IMR-90 (cell line): ENCODE measurements around the gene PCDH1. TPM values are rescaled to one million over a fixed set of nuclear protein-coding genes. Genes with fewer than 3 reads are reported as not detected.

Source experiments
- ATAC-seq: fragments of 200-7000 bp; cut with Tn5 transposase; 2 replicates; pipeline ENCODE4 v1.9.1; 2020; ENCODE audit warnings: low read depth, mild to moderate bottlenecking, moderate library complexity
- BruUV-seq: library from RNA; stranded (reverse); fragments of 400-500 nt; replicated peaks from 2 replicates; lab custom pipeline; 2021; lab: Mats Ljungman, UMichigan
- CTCF ChIA-PET: fragments of 300-600 bp; formaldehyde crosslinking; extraction: SDS; loops from one replicate; lab custom pipeline; 2021; ENCODE audit warnings: antibody characterized with exemption; lab: Yijun Ruan, JAX
- POLR2A ChIA-PET: fragments of 300-600 bp; sonication (Branson Sonifier 250); formaldehyde crosslinking; loops from one replicate; lab custom pipeline; 2022; ENCODE audit warnings: antibody characterized with exemption; ENCODE audit not compliant: unreplicated experiment; lab: Charles Lee
- DNase-seq: peaks from one replicate; pipeline ENCODE4 v3.0.0; 2013
- H2AFZ ChIP-seq: replicated peaks from 2 replicates; pipeline ENCODE3; 2013; ENCODE audit warnings: low read length, mild to moderate bottlenecking; ENCODE audit not compliant: poor library complexity
- H2AK5ac ChIP-seq: 2 replicates; pipeline ENCODE4 v1.6.1; 2013; ENCODE audit warnings: low read depth, low read length, inconsistent platforms
- H2AK9ac ChIP-seq: replicated peaks from 2 replicates; pipeline ENCODE3; 2013; ENCODE audit warnings: mild to moderate bottlenecking, low read depth, low read length, moderate library complexity; ENCODE audit not compliant: poor library complexity
- H2BK120ac ChIP-seq: 2 replicates; pipeline ENCODE4 v1.6.1; 2013; ENCODE audit warnings: low read depth, low read length, inconsistent platforms
- H2BK15ac ChIP-seq: 3 replicates; pipeline ENCODE4 v1.6.1; 2013; ENCODE audit warnings: low read depth, low read length, inconsistent platforms
- H2BK20ac ChIP-seq: 2 replicates; pipeline ENCODE4 v1.6.1; 2013; ENCODE audit warnings: low read depth, mild to moderate bottlenecking, inconsistent platforms, low read length, moderate library complexity
- H2BK5ac ChIP-seq: 2 replicates; pipeline ENCODE4 v1.6.1; 2013; ENCODE audit warnings: mild to moderate bottlenecking, low read depth, low read length, inconsistent platforms; ENCODE audit not compliant: poor library complexity, severe bottlenecking
- H3K14ac ChIP-seq: replicated peaks from 2 replicates; pipeline ENCODE4 v1.6.1; 2013; ENCODE audit warnings: low read depth, low read length, inconsistent platforms
- H3K18ac ChIP-seq: 2 replicates; pipeline ENCODE4 v1.6.1; 2013; ENCODE audit warnings: low read depth, low read length, control low read depth
- H3K23ac ChIP-seq: 2 replicates; pipeline ENCODE4 v1.6.1; 2013; ENCODE audit warnings: low read depth, low read length, inconsistent platforms
- H3K27ac ChIP-seq: 2 replicates; pipeline ENCODE4 v1.5.1; 2013; ENCODE audit warnings: mild to moderate bottlenecking, control low read depth, low read length; ENCODE audit not compliant: insufficient read depth
- H3K27me3 ChIP-seq: 2 replicates; pipeline ENCODE4 v1.6.1; 2013; ENCODE audit warnings: low read length; ENCODE audit not compliant: control insufficient read depth, insufficient read depth
- H3K36me3 ChIP-seq: 2 replicates; pipeline ENCODE4 v1.6.1; 2013; ENCODE audit warnings: low read length, mixed read lengths; ENCODE audit not compliant: control insufficient read depth, insufficient read depth
- H3K4ac ChIP-seq: 2 replicates; pipeline ENCODE4 v1.6.1; 2013; ENCODE audit warnings: low read depth, low read length, inconsistent platforms
- H3K4me1 ChIP-seq: 2 replicates; pipeline ENCODE4 v1.6.1; 2013; ENCODE audit warnings: low read length, mixed read lengths; ENCODE audit not compliant: control insufficient read depth, insufficient read depth
- H3K4me2 ChIP-seq: 2 replicates; pipeline ENCODE4 v1.6.1; 2013; ENCODE audit warnings: low read depth, mild to moderate bottlenecking, control low read depth, low read length, moderate library complexity
- H3K4me3 ChIP-seq: 2 replicates; pipeline ENCODE4 v1.5.1; 2013; ENCODE audit warnings: low read depth, mild to moderate bottlenecking, control low read depth, low read length, moderate library complexity; ENCODE audit not compliant: insufficient read depth
- H3K56ac ChIP-seq: 2 replicates; pipeline ENCODE4 v1.6.1; 2013; ENCODE audit warnings: low read length, inconsistent platforms; ENCODE audit not compliant: insufficient read depth; ENCODE audit errors: extremely low read depth
- H3K79me1 ChIP-seq, 2 experiments: 2 replicates each; pipeline ENCODE4 v1.6.1; 2013; ENCODE audit warnings: low read length in 2 of 2, inconsistent platforms in 1 of 2, low read depth in 1 of 2
- H3K9ac ChIP-seq: 2 replicates; pipeline ENCODE4 v1.6.1; 2013; ENCODE audit warnings: low read depth, low read length, control low read depth
- H3K9me1 ChIP-seq: 2 replicates; pipeline ENCODE4 v1.6.1; 2013; ENCODE audit warnings: low read length, inconsistent platforms; ENCODE audit not compliant: insufficient read depth
- H3K9me3 ChIP-seq: 2 replicates; pipeline ENCODE4 v1.6.1; 2013; ENCODE audit warnings: low read length; ENCODE audit not compliant: control insufficient read depth, insufficient read depth
- H4K20me1 ChIP-seq: 2 replicates; pipeline ENCODE4 v1.6.1; 2013; ENCODE audit warnings: low read length, inconsistent platforms; ENCODE audit not compliant: insufficient read depth
- H4K5ac ChIP-seq: 2 replicates; pipeline ENCODE4 v1.6.1; 2013; ENCODE audit warnings: mild to moderate bottlenecking, low read depth, low read length, control low read depth
- H4K8ac ChIP-seq, 2 experiments: 2 replicates each; pipeline ENCODE4 v1.6.1; 2013; ENCODE audit warnings: low read depth in 2 of 2, low read length in 2 of 2, control low read depth in 1 of 2, inconsistent platforms in 1 of 2
- H4K91ac ChIP-seq: 2 replicates; pipeline ENCODE4 v1.6.1; 2013; ENCODE audit warnings: low read depth, low read length, inconsistent platforms; ENCODE audit not compliant: insufficient read depth
- BHLHE40 ChIP-seq: fragments of 150-350 bp; IDR thresholded peaks from 2 replicates; pipeline ENCODE4 v1.6.1; 2016; ENCODE audit warnings: mild to moderate bottlenecking, low read depth, low read length
- CEBPB ChIP-seq: IDR thresholded peaks from 2 replicates; pipeline ENCODE4 v1.6.1; 2012; ENCODE audit warnings: low read depth, low read length, improper control_type of control experiment
- CHD1 ChIP-seq: IDR thresholded peaks from 2 replicates; pipeline ENCODE4 v1.6.1; 2012; ENCODE audit warnings: low read depth, low read length, improper control_type of control experiment
- ELK1 ChIP-seq: fragments of 150-350 bp; IDR thresholded peaks from 2 replicates; pipeline ENCODE4 v1.6.1; 2016; ENCODE audit warnings: low read depth, mild to moderate bottlenecking, low read length, moderate library complexity, borderline replicate concordance
- FOS ChIP-seq: fragments of 150-350 bp; IDR thresholded peaks from 2 replicates; pipeline ENCODE4 v1.6.1; 2016; ENCODE audit warnings: low read depth, low read length
- MAFK ChIP-seq: IDR thresholded peaks from 2 replicates; pipeline ENCODE4 v1.6.1; 2012; ENCODE audit warnings: low read depth, low read length, improper control_type of control experiment
- MAZ ChIP-seq: IDR thresholded peaks from 2 replicates; pipeline ENCODE4 v1.6.1; 2012; ENCODE audit warnings: low read depth, mild to moderate bottlenecking, low read length, improper control_type of control experiment, moderate library complexity, borderline replicate concordance
- MXI1 ChIP-seq: IDR thresholded peaks from 2 replicates; pipeline ENCODE4 v1.6.1; 2012; ENCODE audit warnings: low read depth, mild to moderate bottlenecking, low read length, moderate library complexity, borderline replicate concordance
- NFE2L2 ChIP-seq: fragments of 150-350 bp; IDR thresholded peaks from 2 replicates; pipeline ENCODE4 v1.6.1; 2016; ENCODE audit warnings: low read depth, mild to moderate bottlenecking, low read length
- POLR2A ChIP-seq: IDR thresholded peaks from 2 replicates; pipeline ENCODE4 v1.6.1; 2012; ENCODE audit warnings: mild to moderate bottlenecking, low read depth, low read length
- RAD21 ChIP-seq: IDR thresholded peaks from 2 replicates; pipeline ENCODE4 v1.6.1; 2012; ENCODE audit warnings: low read length, improper control_type of control experiment
- RCOR1 ChIP-seq: IDR thresholded peaks from 2 replicates; pipeline ENCODE4 v1.6.1; 2012; ENCODE audit warnings: mild to moderate bottlenecking, low read length, improper control_type of control experiment; ENCODE audit not compliant: insufficient replicate concordance
- SMC3 ChIP-seq: fragments of 150-350 bp; IDR thresholded peaks from 2 replicates; pipeline ENCODE4 v1.6.1; 2016; ENCODE audit warnings: low read depth, mild to moderate bottlenecking, antibody characterized with exemption, low read length, moderate library complexity
- WGBS, 2 experiments: methylation state at CpG; one replicate each; pipeline versions ENCODE4 v1.1.5 to v1.1.7; 2013; ENCODE audit warnings: missing lambda C conversion rate in 2 of 2; ENCODE audit not compliant: insufficient read length in 1 of 2; ENCODE audit errors: extremely low coverage in 2 of 2; 5-methylcytosine and 5-hydroxymethylcytosine counted together
- dilution Hi-C: fragments of 300-500 bp; cut with HindIII; formaldehyde crosslinking; loops from one replicate; pipeline ENCODE4 v1.14.3; 2018; ENCODE audit warnings: low sequenced_read_pairs; ENCODE audit not compliant: unreplicated experiment
- in situ Hi-C: fragments of 300-500 bp; cut with MboI; formaldehyde crosslinking; loops from 3 replicates; pipeline ENCODE4 v1.14.3; 2019; ENCODE audit warnings: low sequenced_read_pairs, inconsistent platforms, mixed read lengths
- intact Hi-C: fragments of 100-400 bp; cut with micrococcal nuclease; formaldehyde crosslinking; loops from 2 replicates; pipeline ENCODE4 v1.10.0; 2022
- polyA plus RNA-seq, 3 experiments: library from polyadenylated mRNA; depleted of rRNA; stranded (reverse); fragments of >200 nt; gene quantifications; 2 replicates each; pipeline ENCODE4 v1.2.3, GENCODE V29; 2012; ENCODE audit warnings: low replicate concordance in 1 of 3
- total RNA-seq: library from RNA; depleted of rRNA; stranded (reverse); fragments of >200 nt; gene quantifications from 2 replicates; pipeline ENCODE4 v1.2.3, GENCODE V29; 2012
- TF ChIP-seq, protein P1 (sequence below): conservative IDR thresholded peaks from 2 replicates; pipeline ENCODE4 v1.5.1; 2012; ENCODE audit warnings: mild to moderate bottlenecking, low read depth, low read length, improper control_type of control experiment

The PCDH1 gene
- total and polyA plus RNA-seq, 2 of the 4 experiments (the other 2 are of a cell fraction): 0.74 to 0.90 TPM

DNA sequence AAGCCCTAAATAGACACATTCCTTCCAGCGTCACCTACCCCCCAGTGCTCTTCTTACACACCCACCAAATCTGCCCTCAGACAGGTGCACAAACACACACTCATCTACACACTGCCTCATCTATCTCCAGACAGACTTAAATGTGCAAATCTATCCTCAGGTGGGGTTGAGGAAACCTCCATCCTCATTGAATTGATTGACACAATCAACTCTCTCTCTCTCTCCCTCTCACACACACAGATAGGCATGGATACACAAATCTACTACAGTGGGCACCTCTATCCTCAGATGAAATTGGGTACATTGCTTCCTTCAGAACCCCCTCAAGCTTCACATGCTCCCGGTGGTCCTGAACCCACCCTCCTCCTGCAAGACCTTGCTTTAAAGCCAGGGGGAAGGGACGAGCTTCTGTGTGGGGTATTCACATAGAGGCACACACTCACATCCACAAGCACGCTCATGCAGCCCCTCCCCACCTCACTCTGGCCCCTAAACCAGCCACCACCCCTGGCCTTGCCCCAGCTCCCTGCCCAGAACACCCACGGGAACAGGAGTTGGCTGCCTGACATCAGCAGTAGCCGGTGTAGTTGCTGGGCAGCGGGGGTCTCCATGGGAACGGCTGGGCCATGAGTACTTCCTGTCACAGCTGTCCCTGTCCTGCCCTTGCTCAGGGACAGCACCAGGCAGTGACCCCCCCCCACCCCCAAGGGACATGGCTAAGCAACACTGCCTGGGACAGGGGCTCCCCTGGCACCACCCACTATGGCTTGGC, 22.8 kb downstream of the PCDH1 start:
- H2AFZ ChIP-seq: no peak overlapping the region
- peaks cover 3% of the 10 kb centered on the region; the same call in 1 of the 2 replicates for H3K9me1 ChIP-seq
- H2BK120ac ChIP-seq: no peak overlapping the region
- no peak overlapping the region for H3K23ac ChIP-seq
- ChIA-PET POLR2A (no interaction called here), CTCF (no interaction called here)
- WGBS, 2 experiments: 0% methylated on average over 1 of the region's 8 CpGs; no CpG with 5 or more reads in 1 of the 2 experiments
- H3K18ac ChIP-seq: no peak overlapping the region
- H2BK20ac ChIP-seq: no peak overlapping the region
- no peak overlapping the region for H2BK15ac ChIP-seq
- H3K27me3 ChIP-seq: peaks cover 34% of the 10 kb centered on the region
- intact Hi-C loops: no loop called here
- no TSS peak for BruUV-seq
- H3K9me3 ChIP-seq: no peaks in the 10 kb centered on the region
- in situ Hi-C loops: no loop called here
- H3K14ac ChIP-seq: no peak overlapping the region
- no peak overlapping the region for H2BK5ac ChIP-seq
- H3K4me3 ChIP-seq: no peak overlapping the region
- H3K79me1 ChIP-seq: no peaks in the 10 kb centered on the region
- H4K20me1 ChIP-seq: no peaks in the 10 kb centered on the region
- TF ChIP-seq SMC3: no peak
- TF ChIP-seq POLR2A: no peak
- no peak for TF ChIP-seq NFE2L2
- TF ChIP-seq RCOR1: no peak
- TF ChIP-seq, protein P1, sequence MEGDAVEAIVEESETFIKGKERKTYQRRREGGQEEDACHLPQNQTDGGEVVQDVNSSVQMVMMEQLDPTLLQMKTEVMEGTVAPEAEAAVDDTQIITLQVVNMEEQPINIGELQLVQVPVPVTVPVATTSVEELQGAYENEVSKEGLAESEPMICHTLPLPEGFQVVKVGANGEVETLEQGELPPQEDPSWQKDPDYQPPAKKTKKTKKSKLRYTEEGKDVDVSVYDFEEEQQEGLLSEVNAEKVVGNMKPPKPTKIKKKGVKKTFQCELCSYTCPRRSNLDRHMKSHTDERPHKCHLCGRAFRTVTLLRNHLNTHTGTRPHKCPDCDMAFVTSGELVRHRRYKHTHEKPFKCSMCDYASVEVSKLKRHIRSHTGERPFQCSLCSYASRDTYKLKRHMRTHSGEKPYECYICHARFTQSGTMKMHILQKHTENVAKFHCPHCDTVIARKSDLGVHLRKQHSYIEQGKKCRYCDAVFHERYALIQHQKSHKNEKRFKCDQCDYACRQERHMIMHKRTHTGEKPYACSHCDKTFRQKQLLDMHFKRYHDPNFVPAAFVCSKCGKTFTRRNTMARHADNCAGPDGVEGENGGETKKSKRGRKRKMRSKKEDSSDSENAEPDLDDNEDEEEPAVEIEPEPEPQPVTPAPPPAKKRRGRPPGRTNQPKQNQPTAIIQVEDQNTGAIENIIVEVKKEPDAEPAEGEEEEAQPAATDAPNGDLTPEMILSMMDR: no peak
- TF ChIP-seq MAFK: no peak
- no peak for TF ChIP-seq CEBPB
- no peak for TF ChIP-seq CHD1
- TF ChIP-seq RAD21: no peak
- TF ChIP-seq ELK1: no peak
- no peak for TF ChIP-seq BHLHE40
- TF ChIP-seq FOS: no peak
- no peak for TF ChIP-seq MXI1
- no peak for TF ChIP-seq MAZ
- dilution Hi-C loops: no loop called here
- no peak overlapping the region for H3K56ac ChIP-seq
- H4K91ac ChIP-seq: no peak overlapping the region
- no peaks in the 10 kb centered on the region for H3K4me1 ChIP-seq
- H4K5ac ChIP-seq: no peak overlapping the region
- no peak for ATAC-seq
- DNase-seq: no peak
- H3K36me3 ChIP-seq: no peaks in the 10 kb centered on the region
- H3K4ac ChIP-seq: no peak overlapping the region
- H2AK9ac ChIP-seq: no peak overlapping the region
- no peak overlapping the region for H4K8ac ChIP-seq
- no peak overlapping the region for H3K27ac ChIP-seq
- no peak overlapping the region for H2AK5ac ChIP-seq
- no peak overlapping the region for H3K4me2 ChIP-seq
- no peak overlapping the region for H3K9ac ChIP-seq
